HEK293T (cell line): Measurements from ENCODE around the gene LYPLAL1.

ENCODE experiments used
- FOXA1 ChIP-seq: fragments of 450-650 bp; IDR thresholded peaks from 2 replicates; pipeline ENCODE4 v1.6.1; 2016; ENCODE audit warnings: mild to moderate bottlenecking
- LEF1 ChIP-seq: fragments of 450-650 bp; IDR thresholded peaks from 2 replicates; pipeline ENCODE4 v1.6.1; 2017; ENCODE audit warnings: mild to moderate bottlenecking, borderline replicate concordance
- TF ChIP-seq, protein P1 (sequence below): fragments of 450-650 bp; IDR thresholded peaks from 2 replicates; pipeline ENCODE4 v1.6.1; 2016

DNA sequence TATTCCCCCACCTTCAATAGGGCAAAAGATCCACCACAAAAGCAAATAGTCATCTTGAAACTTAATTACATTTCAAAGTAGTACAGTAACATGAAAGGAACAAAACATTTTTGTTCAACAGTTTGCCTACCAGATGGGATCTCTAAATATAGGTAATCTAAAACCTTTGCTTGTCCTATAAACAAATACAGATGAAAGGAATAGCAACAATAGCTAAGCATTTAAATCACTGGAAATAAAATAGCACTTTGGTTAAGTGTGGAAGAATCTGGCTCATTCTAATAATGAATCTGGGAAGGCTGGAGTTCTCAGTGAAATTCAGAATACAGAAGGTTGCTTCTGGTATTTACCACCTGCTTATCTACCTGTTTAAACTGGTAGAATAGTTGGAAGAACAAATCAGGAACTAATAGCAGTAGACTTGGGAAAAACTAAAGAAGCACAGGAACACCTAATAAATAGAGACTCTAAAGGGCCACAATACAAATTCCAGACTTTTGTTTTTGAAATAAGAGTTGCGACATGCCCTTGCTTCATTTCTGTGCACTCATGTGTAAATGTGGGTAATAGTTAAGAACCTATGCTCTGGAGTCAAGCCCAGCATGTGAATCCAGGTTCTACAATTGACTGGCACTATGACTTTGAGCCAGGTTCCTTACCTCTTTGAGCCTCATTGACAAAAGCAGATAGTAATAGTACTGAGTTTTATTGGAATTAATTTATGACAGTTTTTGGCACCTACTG, 2.3 kb upstream of the LYPLAL1 start:
- TF ChIP-seq LEF1 (no peak), FOXA1 (no peak)
- TF ChIP-seq, protein P1, sequence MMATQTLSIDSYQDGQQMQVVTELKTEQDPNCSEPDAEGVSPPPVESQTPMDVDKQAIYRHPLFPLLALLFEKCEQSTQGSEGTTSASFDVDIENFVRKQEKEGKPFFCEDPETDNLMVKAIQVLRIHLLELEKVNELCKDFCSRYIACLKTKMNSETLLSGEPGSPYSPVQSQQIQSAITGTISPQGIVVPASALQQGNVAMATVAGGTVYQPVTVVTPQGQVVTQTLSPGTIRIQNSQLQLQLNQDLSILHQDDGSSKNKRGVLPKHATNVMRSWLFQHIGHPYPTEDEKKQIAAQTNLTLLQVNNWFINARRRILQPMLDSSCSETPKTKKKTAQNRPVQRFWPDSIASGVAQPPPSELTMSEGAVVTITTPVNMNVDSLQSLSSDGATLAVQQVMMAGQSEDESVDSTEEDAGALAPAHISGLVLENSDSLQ: no peak
